DMS79 treated with DMSO at 0.1 percent for 48 hours (cell line): ENCODE measurements around the gene CUX1.
"Not testable (repeated sequence)": the region's sequence is repeated elsewhere in the genome, so short reads cannot be mapped to it uniquely, and the experiment has no call there.

Source experiments
- DNase-seq: peaks from one replicate; lab custom pipeline; 2025; lab: John Stamatoyannopoulos, UW

CUX1 gene

GRCh38 chr7:102006695-102007094 is 189.3 kb downstream of the CUX1 start:
- DNase-seq, result no peak

- DNase-seq, result peak; percentile 87
Measured at GRCh38 chr7:102008535-102009262, 191.3 kb downstream of the CUX1 start.

GRCh38 chr7:102009628-102010027 is 192.2 kb downstream of the CUX1 start:
- peak; percentile 60 for DNase-seq

- not testable (repeated sequence) for DNase-seq
Measured at GRCh38 chr7:102012112-102012830, 194.8 kb downstream of the CUX1 start.

GRCh38 chr7:102012941-102013461 is 195.6 kb downstream of the CUX1 start:
- DNase-seq, result no peak

- no peak for DNase-seq
Measured at GRCh38 chr7:102018876-102019275, 201.4 kb downstream of the CUX1 start.

GRCh38 chr7:102019461-102019860 is 202.0 kb downstream of the CUX1 start:
- DNase-seq, result no peak

- no peak for DNase-seq
Measured at GRCh38 chr7:102021841-102022618, 204.6 kb downstream of the CUX1 start.

GRCh38 chr7:102024005-102024768 is 206.8 kb downstream of the CUX1 start:
- no peak for DNase-seq

- DNase-seq, result no peak
Measured at GRCh38 chr7:102024769-102025391, 207.5 kb downstream of the CUX1 start.

GRCh38 chr7:102025777-102026176 is 208.4 kb downstream of the CUX1 start:
- not testable (repeated sequence) for DNase-seq

- no peak for DNase-seq
Measured at GRCh38 chr7:102028206-102028826, 210.9 kb downstream of the CUX1 start.

- no peak for DNase-seq
Measured at GRCh38 chr7:102029616-102030015, 212.2 kb downstream of the CUX1 start.

- no peak for DNase-seq
Measured at GRCh38 chr7:102030696-102031095, 213.3 kb downstream of the CUX1 start.

- DNase-seq, result no peak
Measured at GRCh38 chr7:102036958-102037357, 219.5 kb downstream of the CUX1 start.

GRCh38 chr7:102039706-102040105 is 222.3 kb downstream of the CUX1 start:
- DNase-seq, result no peak

GRCh38 chr7:102040569-102040968 is 223.1 kb downstream of the CUX1 start:
- DNase-seq, result no peak

- DNase-seq, result no peak
Measured at GRCh38 chr7:102042016-102042656, 224.7 kb downstream of the CUX1 start.

- not testable (repeated sequence) for DNase-seq
Measured at GRCh38 chr7:102042796-102043195, 225.4 kb downstream of the CUX1 start.

- DNase-seq, result no peak
Measured at GRCh38 chr7:102044641-102044983, 227.2 kb downstream of the CUX1 start.
